HG03575 (cell line): ENCODE measurements around the gene PIEZO2.

Experiments
- ATAC-seq: cut with Tn5 transposase; IDR thresholded peaks from one replicate; pipeline ENCODE4 v1.9.1; 2021; ENCODE audit not compliant: unreplicated experiment, insufficient number of reproducible peaks, low FRiP score; ENCODE audit errors: extremely low read depth

PIEZO2 gene

DNA sequence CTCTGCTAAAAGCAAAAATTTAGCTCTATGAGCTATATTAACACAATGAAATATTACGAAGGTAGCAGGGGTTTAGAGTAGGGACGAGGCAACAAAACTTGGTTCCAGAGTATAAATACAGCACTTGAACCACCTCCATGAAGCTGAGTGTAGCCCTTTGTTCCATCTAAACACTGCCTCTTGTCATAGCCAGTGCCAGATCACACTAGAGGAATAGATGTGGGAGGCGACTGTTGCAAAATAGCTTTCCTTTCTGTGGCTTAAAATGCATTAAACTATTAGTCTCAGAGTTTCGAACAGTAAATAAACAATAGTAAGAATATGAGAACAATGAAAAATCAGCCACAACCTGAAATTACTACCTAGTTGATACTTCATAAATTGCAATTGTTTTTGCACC, 29.8 kb downstream of the PIEZO2 start:
- no peak for ATAC-seq

DNA sequence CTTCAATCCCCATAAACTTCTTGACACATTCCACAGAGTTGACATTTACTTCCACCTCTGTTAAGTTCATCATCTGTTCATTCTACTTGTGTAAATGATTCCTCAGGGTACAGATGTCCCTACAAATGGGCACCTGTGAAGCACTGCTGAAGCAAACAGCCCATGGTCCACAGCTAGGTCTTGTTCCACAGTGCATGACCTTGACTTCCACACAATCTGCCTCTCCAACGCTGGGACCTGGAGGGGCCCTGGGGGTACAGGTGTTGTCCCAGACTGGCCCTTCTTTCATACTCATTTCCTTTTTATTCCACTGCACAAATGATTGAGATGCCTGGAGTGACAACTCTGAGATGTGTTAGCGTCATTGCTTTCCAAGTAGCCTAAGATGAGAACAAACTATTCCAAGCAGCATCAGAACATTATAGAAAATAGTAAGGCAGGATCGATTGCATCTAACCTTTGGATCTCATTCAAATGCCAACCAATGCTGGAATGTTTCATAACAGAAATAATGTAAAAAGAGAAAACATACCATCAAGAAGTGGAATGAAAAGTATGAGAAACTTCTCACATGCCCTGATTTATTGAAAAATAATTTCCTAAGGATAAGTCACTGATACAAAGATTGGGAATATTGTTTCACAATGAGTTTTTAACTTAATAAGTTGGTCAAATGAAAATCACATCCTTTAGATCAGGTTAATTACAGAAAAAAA, 31.2 kb downstream of the PIEZO2 start:
- no peak for ATAC-seq

DNA sequence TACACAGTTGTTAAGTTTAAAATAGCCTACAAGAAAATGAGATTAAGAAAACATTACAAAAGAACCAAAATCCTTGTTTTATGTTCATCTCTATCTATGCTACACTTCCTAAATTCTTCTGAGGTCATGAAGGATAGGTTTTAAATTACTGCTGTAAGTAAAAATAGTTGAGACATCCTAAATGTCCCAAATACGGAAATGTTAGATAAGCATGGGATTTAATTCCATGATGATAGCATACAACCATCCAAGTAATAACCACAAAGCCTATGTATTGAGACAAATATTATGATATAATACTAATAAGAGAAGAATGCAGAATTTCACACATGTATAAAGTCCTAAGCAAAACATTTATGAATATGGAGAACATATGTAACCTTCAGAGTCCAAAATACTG, 34.1 kb downstream of the PIEZO2 start:
- no peak for ATAC-seq

DNA sequence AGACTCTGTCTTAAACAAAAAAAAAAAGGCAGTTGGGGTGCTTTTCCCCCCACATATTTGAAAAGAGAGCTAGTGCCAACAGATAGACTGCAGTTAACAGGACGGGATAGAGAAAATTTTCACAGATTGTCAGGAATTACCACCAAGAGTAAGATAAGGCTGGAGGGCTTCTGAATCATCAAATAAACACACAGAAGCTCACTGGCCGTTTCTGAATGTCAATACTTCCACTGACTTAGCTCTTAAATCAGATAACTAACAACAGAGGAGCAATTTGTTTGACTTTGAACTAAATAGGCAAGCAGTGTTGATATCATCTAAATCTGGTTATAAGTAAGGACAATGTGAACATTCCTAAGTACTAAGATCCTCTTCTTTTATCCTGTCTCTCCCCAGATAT, 34.7 kb downstream of the PIEZO2 start:
- ATAC-seq: no peak

DNA sequence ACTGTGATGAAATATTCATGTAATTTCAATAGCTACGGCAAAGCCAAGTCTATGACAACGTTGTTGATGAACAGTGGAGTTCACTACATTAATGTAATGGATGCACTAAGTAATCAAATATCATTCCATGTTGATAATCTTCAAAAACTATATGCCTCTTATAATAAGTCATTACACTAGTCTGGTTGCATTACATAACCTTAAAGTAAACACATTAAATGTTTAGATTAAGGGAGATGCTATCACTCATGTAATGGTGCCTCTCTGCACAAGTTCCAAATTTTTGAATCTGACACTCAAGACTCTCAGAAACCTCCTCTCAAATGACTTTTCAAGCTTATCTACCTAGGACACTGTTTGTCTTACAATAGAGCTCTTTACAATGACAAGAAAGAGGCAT, 35.4 kb downstream of the PIEZO2 start:
- ATAC-seq: no peak

GRCh38 chr18:11113046-11113548, 36.3 kb downstream of the PIEZO2 start:
- no peak for ATAC-seq

GRCh38 chr18:11112286-11112685, 37.1 kb downstream of the PIEZO2 start:
- ATAC-seq: no peak

DNA sequence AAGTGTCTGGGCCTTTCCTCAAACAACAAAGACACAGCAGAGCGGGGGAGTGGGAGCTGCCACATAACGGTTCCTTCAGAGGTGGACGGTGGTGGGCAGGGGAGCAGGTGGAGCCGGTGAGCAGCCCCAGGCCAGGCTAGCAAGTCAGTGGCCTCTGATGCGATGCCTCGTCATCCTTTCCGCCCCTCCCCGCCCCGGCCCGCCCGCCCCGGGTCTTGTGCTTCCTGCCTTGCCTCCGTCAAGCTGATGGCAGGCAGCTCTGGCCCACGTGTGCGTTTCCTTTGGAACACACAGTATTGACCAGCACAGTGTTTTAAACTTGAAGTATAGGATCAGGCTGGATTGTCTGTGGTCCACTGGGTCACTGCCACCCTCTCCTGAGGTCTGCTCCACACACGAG, 38.9 kb downstream of the PIEZO2 start:
- ATAC-seq: no peak

- no peak for ATAC-seq
Observed at GRCh38 chr18:11108947-11109346, 40.4 kb downstream of the PIEZO2 start.

GRCh38 chr18:11106894-11107293, 42.5 kb downstream of the PIEZO2 start:
- ATAC-seq: no peak

GRCh38 chr18:11105463-11105862, 43.9 kb downstream of the PIEZO2 start:
- no peak for ATAC-seq

DNA sequence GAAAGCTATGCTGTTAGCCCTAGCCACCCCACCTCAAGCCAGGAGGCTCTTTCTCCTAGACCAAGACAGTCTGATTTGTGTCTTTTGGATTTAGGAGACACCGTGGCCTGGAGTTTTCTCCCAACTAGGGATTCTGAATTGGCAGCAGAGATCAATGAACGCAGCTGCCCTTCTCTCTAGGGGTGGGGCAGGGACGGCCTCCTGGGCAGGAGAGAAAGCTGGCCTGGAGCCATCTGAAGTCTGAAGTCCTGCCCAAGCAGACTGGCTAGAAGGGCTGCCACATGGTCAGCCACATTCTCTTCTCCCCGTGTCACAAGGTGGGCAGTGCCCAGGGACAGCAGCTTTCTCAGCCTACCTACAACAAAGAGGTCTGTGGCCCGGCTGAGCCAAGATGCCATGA, 45.1 kb downstream of the PIEZO2 start:
- no peak for ATAC-seq

- no peak for ATAC-seq
Observed at GRCh38 chr18:11096839-11097750, 52.3 kb downstream of the PIEZO2 start.

- no peak for ATAC-seq
Observed at GRCh38 chr18:11096411-11096810, 53.0 kb downstream of the PIEZO2 start.

GRCh38 chr18:11095674-11096293, 53.6 kb downstream of the PIEZO2 start:
- no peak for ATAC-seq

DNA sequence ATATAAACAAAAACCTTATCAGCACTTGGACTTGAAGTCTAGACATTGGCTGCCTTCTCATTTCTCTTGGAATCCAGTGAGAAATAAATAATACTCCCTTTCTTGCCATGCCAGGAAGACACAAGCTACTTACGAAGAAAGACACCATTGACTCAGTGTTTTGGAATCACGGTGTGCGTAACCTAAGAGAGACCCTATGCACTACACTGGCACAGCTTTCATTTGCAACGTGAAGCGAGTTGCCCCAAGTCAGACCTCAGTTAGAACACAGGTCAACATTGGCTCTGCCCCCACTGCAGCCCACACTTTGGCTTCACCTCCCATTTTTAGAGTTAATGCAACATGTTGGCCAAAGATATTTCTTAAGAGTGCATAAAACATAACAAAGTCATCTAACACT, 54.2 kb downstream of the PIEZO2 start:
- no peak for ATAC-seq

DNA sequence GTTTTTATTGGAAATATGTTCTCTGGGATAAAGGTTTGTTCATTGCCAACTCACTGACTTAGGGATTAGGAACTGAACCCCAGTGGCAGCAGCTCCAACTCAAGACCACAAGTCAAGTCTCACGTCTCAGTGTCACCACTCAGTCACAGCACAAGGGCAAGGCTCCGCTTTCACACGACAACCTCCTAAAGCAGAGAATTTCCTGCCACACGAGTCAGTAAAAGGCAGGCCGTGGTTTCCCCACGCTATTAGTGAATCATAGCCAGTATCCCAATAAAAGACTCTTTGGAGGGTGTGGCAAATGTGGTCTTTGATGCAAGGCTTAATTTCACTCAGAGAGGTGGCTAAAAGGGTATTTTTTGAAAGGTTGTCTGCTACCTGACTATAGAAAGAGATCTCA, 57.6 kb downstream of the PIEZO2 start:
- ATAC-seq: no peak

GRCh38 chr18:11089931-11090715, 59.2 kb downstream of the PIEZO2 start:
- no peak for ATAC-seq

GRCh38 chr18:11081009-11081532, 68.3 kb downstream of the PIEZO2 start:
- ATAC-seq: no peak
